GM12878 (cell line): Measurements from ENCODE around the gene ATP1B1. TPM values are rescaled to one million over a fixed set of nuclear protein-coding genes. Genes with fewer than 3 reads are reported as not detected.
A peak's percentile ranks its signal among the peaks of the same experiment; 100 is the strongest.

ENCODE experiments used
- ATAC-seq: fragments of 200-7000 bp; cut with Tn5 transposase; 3 replicates; pipeline ENCODE4 v1.9.1; 2020; ENCODE audit warnings: mild to moderate bottlenecking, moderate library complexity
- BruUV-seq: library from RNA; stranded (reverse); fragments of 400-500 nt; replicated peaks from 2 replicates; lab custom pipeline; 2021; lab: Mats Ljungman, UMichigan
- CTCF ChIA-PET: fragments of 300-600 bp; sonication (Branson Sonifier 250); formaldehyde crosslinking; extraction: SDS; loops from one replicate; lab custom pipeline; 2021; ENCODE audit warnings: inconsistent platforms; lab: Yijun Ruan, JAX
- POLR2A ChIA-PET: fragments of 350-600 bp; formaldehyde crosslinking; extraction: SDS; loops from one replicate; lab custom pipeline; 2021; ENCODE audit warnings: inconsistent platforms; lab: Charles Lee
- RAD21 ChIA-PET: fragments of 300-600 bp; sonication (Branson Sonifier 250); formaldehyde crosslinking; loops from one replicate; lab custom pipeline; 2023; ENCODE audit warnings: antibody characterized with exemption; ENCODE audit not compliant: unreplicated experiment; lab: Charles Lee
- SMC1A ChIA-PET: fragments of 300-600 bp; sonication (Branson Sonifier 250); formaldehyde crosslinking; loops from one replicate; lab custom pipeline; 2023; ENCODE audit not compliant: unreplicated experiment, uncharacterized antibody; lab: Charles Lee
- DNase-seq: peaks from one replicate; pipeline ENCODE4 v3.0.0-alpha.2; 2011; ENCODE audit warnings: low read depth, low spot score
- FAIRE-seq: peaks from 3 replicates; lab custom pipeline; 2011; peaks lifted over from hg19 to GRCh38; lab: Jason Lieb, UNC
- H2AFZ ChIP-seq: 2 replicates; pipeline ENCODE4 v1.6.0; 2011; ENCODE audit warnings: low read depth, low read length, control low read depth; ENCODE audit not compliant: control insufficient read depth
- H3K27ac ChIP-seq: 2 replicates; pipeline ENCODE4 v1.5.1; 2011; ENCODE audit warnings: control low read depth; ENCODE audit not compliant: control insufficient read depth, insufficient read depth
- H3K27me3 ChIP-seq, 2 experiments: replicated peaks in 1 of 2; 2 replicates each; pipeline versions ENCODE4 v1.6.0 to v1.6.1; 2011; ENCODE audit warnings: low read length in 1 of 2; ENCODE audit not compliant: control insufficient read depth in 2 of 2, insufficient read depth in 2 of 2
- H3K36me3 ChIP-seq, 2 experiments: 2 replicates each; pipeline ENCODE4 v1.5.1; 2011; ENCODE audit warnings: low read length in 1 of 2; ENCODE audit not compliant: control insufficient read depth in 2 of 2, insufficient read depth in 2 of 2
- H3K4me1 ChIP-seq: 2 replicates; pipeline ENCODE4 v1.6.1; 2011; ENCODE audit warnings: mild to moderate bottlenecking, low read length, moderate library complexity, mixed read lengths; ENCODE audit not compliant: control insufficient read depth, insufficient read depth
- H3K4me2 ChIP-seq: 2 replicates; pipeline ENCODE4 v1.6.0; 2011; ENCODE audit warnings: control low read depth; ENCODE audit not compliant: control insufficient read depth, insufficient read depth
- H3K4me3 ChIP-seq: fragments of 200-600 bp; sonication (generic); 2 replicates; pipeline ENCODE4 v1.5.1; 2016
- H3K79me2 ChIP-seq: 2 replicates; pipeline ENCODE4 v1.6.0; 2011; ENCODE audit warnings: low read length; ENCODE audit not compliant: control insufficient read depth, insufficient read depth
- H3K9ac ChIP-seq: 2 replicates; pipeline ENCODE4 v1.8.0; 2011; ENCODE audit warnings: low read length, control low read depth, mixed read lengths; ENCODE audit not compliant: control insufficient read depth, insufficient read depth
- H3K9me3 ChIP-seq: replicated peaks from 3 replicates; pipeline ENCODE4 v1.5.1; 2011; ENCODE audit warnings: mild to moderate bottlenecking, low read length; ENCODE audit not compliant: control insufficient read depth, insufficient read depth
- H4K20me1 ChIP-seq: 2 replicates; pipeline ENCODE4 v1.6.0; 2011; ENCODE audit not compliant: control insufficient read depth, insufficient read depth
- BACH1 ChIP-seq: fragments of 450-650 bp; IDR thresholded peaks from 2 replicates; pipeline ENCODE4 v1.6.1; 2017; ENCODE audit warnings: mild to moderate bottlenecking, borderline replicate concordance
- BHLHE40 ChIP-seq, 2 experiments: fragments of 450-650 bp in 1 of 2; IDR thresholded peaks; 2 replicates each; pipeline ENCODE4 v1.6.1; 2011 to 2017; ENCODE audit warnings: low read depth in 2 of 2, borderline replicate concordance in 1 of 2, improper control_type of control experiment in 1 of 2, low read length in 1 of 2, mild to moderate bottlenecking in 1 of 2
- IKZF1 ChIP-seq: fragments of 450-650 bp; conservative IDR thresholded peaks from 2 replicates; pipeline ENCODE4 v1.6.1; 2017; ENCODE audit warnings: antibody characterized with exemption, mild to moderate bottlenecking
- IKZF2 ChIP-seq, 2 experiments: fragments of 450-650 bp; IDR thresholded peaks; 2 replicates each; pipeline ENCODE4 v1.6.1; 2017; ENCODE audit warnings: mild to moderate bottlenecking in 2 of 2, moderate library complexity in 2 of 2
- NR2C1 ChIP-seq: fragments of 450-650 bp; IDR thresholded peaks from 2 replicates; pipeline ENCODE4 v1.6.1; 2017; ENCODE audit warnings: antibody characterized with exemption, mild to moderate bottlenecking, moderate library complexity
- NR2C2 ChIP-seq: IDR thresholded peaks from 2 replicates; pipeline ENCODE4 v1.6.1; 2011; ENCODE audit warnings: borderline replicate concordance, low read depth; ENCODE audit not compliant: control insufficient read depth, insufficient read length
- NR2F1 ChIP-seq: fragments of 450-650 bp; conservative IDR thresholded peaks from 2 replicates; pipeline ENCODE4 v1.6.1; 2017; ENCODE audit warnings: mild to moderate bottlenecking
- RFX5 ChIP-seq: IDR thresholded peaks from 2 replicates; pipeline ENCODE4 v1.6.1; 2011; ENCODE audit warnings: low read depth, low read length, improper control_type of control experiment
- SIN3A ChIP-seq: IDR thresholded peaks from 2 replicates; pipeline ENCODE4 v1.6.1; 2012; ENCODE audit warnings: low read depth, low read length, improper control_type of control experiment
- SMAD1 ChIP-seq: fragments of 450-650 bp; IDR thresholded peaks from 2 replicates; pipeline ENCODE4 v1.6.1; 2018; ENCODE audit warnings: mild to moderate bottlenecking, low read depth; ENCODE audit not compliant: partially characterized antibody
- TARDBP ChIP-seq: IDR thresholded peaks from 2 replicates; pipeline ENCODE4 v1.6.1; 2016; ENCODE audit warnings: borderline replicate concordance
- ZBTB4 ChIP-seq: fragments of 450-650 bp; formaldehyde crosslinking; IDR thresholded peaks from 2 replicates; pipeline ENCODE4 v1.4.0; 2022; ENCODE audit warnings: mild to moderate bottlenecking, moderate library complexity
- ZNF24 ChIP-seq: fragments of 450-650 bp; IDR thresholded peaks from 2 replicates; pipeline ENCODE4 v1.6.1; 2017; ENCODE audit warnings: antibody characterized with exemption, mild to moderate bottlenecking
- ZNF274 ChIP-seq: IDR thresholded peaks from one replicate; pipeline ENCODE4 v1.8.0; 2011; ENCODE audit not compliant: insufficient read length, insufficient read depth
- WGBS: methylation state at CpG from one replicate; pipeline ENCODE4 v1.1.6; 2016; ENCODE audit warnings: low lambda C conversion rate; ENCODE audit not compliant: insufficient replicate concordance, insufficient coverage; ENCODE audit errors: missing lambda C conversion rate; 5-methylcytosine and 5-hydroxymethylcytosine counted together
- in situ Hi-C: fragments of 300-500 bp; cut with MboI; formaldehyde crosslinking; loops from 9 replicates; pipeline ENCODE4 v1.14.3; 2018; ENCODE audit warnings: mixed read lengths
- intact Hi-C: fragments of 100-400 bp; cut with micrococcal nuclease; formaldehyde crosslinking; loops from one replicate; pipeline ENCODE4 v1.14.2; 2022; ENCODE audit not compliant: unreplicated experiment
- polyA plus RNA-seq, 11 experiments: library from polyadenylated mRNA; depleted of rRNA in 4 of 11; unstranded in 6 of 11; stranded (reverse) in 5 of 11; fragments of >200 nt; fragmentation: Nextera tagmentation in 4 of 11; fragmentation: Illumina TruSeq in 1 of 11; extraction: Ambion mirVana in 4 of 11; extraction: Trizol in 1 of 11; gene quantifications; 1 replicate in 1 of 11; 2 replicates in 10 of 11; pipeline versions ENCODE4 v1.2.1 to v1.2.3, GENCODE V29; 2011 to 2016; ENCODE audit warnings: inconsistent platforms in 2 of 11, missing spikeins in 2 of 11, low read depth in 1 of 11
- total RNA-seq, 4 experiments: library from RNA; depleted of rRNA in 3 of 4; stranded (reverse); fragments of >200 nt in 3 of 4; fragmentation: Illumina TruSeq in 1 of 4; extraction: Trizol in 1 of 4; gene quantifications; 2 replicates each; pipeline versions ENCODE4 v1.2.1 to v1.2.3, GENCODE V29; 2013 to 2021

ATP1B1 gene
- total and polyA plus RNA-seq, 10 of the 15 experiments (the other 5 are each of a cell fraction or from before 2014, with no cell fraction given): 0.84 to 14.0 (median 1.4) TPM

GRCh38 chr1:169148472-169149252 is 42.2 kb downstream of the ATP1B1 start:
- H3K4me1 ChIP-seq: no peaks in the 10 kb centered on the region
- BruUV-seq: no TSS peak
- SMC1A ChIA-PET: interaction anchor here (1.0 to 2.0 kb wide), 5 partner anchors 38 to 806 kb away, joined by 3 to 8 read pairs (median 7); no protein-coding TSS in a partner anchor
- no peaks in the 10 kb centered on the region for H4K20me1 ChIP-seq
- no peak overlapping the region for H2AFZ ChIP-seq
- in situ Hi-C loops: no loop called here
- RAD21 ChIA-PET: interaction anchor here (0.8 kb wide), 1 partner anchor 709 kb away, joined by 3 read pairs; no protein-coding TSS in a partner anchor
- no peaks in the 10 kb centered on the region for H3K79me2 ChIP-seq
- intact Hi-C loops: no loop called here
- POLR2A ChIA-PET: interaction anchor here (0.9 kb wide), 1 partner anchor 10 kb away, joined by 3 read pairs; no protein-coding TSS in a partner anchor
- no peaks in the 10 kb centered on the region for H3K27me3 ChIP-seq
- H3K9ac ChIP-seq: no peak overlapping the region
- H3K9me3 ChIP-seq: no peaks in the 10 kb centered on the region
- CTCF ChIA-PET: interaction anchor here (0.9 to 1.0 kb wide), 2 partner anchors 12 to 806 kb away, joined by 3 to 4 read pairs; no protein-coding TSS in a partner anchor
- no peak overlapping the region for H3K4me3 ChIP-seq
- ATAC-seq: peak; percentile 61
- no peak overlapping the region for H3K27ac ChIP-seq
- TF ChIP-seq NR2C1 (0 out of 2 replicates have a peak, but pooled peaks have one; percentile 21), IKZF1 (0 out of 2 replicates have a peak, but pooled peaks have one; percentile 44), TARDBP (no peak), SMAD1 (no peak), ZNF24 (no peak), SIN3A (no peak), BACH1 (peak; percentile 61; the same call in 1 of the 2 replicates), ZBTB4 (CRISPR knock-in tag) (no peak), NR2C2 (no peak), IKZF2 (IDR thresholded peaks at IDR 0.05) (peak in 1 of 2 experiments; percentile 32; a peak in 2 of 4 replicates), ZNF274 (no peak), BHLHE40 (IDR thresholded peaks at IDR 0.05; ENCODE audit: borderline replicate concordance in 1 of 2, low read depth in 2 of 2, low read length in 1 of 2) (no peak), RFX5 (no peak), NR2F1 (peak; percentile 75)
- FAIRE-seq: no peak
- H3K4me2 ChIP-seq: no peak overlapping the region
- no peaks in the 10 kb centered on the region for H3K36me3 ChIP-seq
- no peak for DNase-seq
- 80% methylated on average over 5 of the region's 5 CpGs for WGBS
